K562 (cell line): ENCODE measurements around the gene ACTR5. TPM values are rescaled to one million over a fixed set of nuclear protein-coding genes. Genes with fewer than 3 reads are reported as not detected.

Experiments used
- ATAC-seq: fragments of 200-7000 bp; cut with Tn5 transposase; 3 replicates; pipeline ENCODE4 v1.9.1; 2020; ENCODE audit warnings: moderate library complexity
- BruUV-seq: library from RNA; stranded (reverse); fragments of 400-500 nt; replicated peaks from 2 replicates; lab custom pipeline; 2021; lab: Mats Ljungman, UMichigan
- CTCF ChIA-PET: fragments of 300-600 bp; formaldehyde crosslinking; extraction: SDS; loops from one replicate; lab custom pipeline; 2021; ENCODE audit warnings: low intra/inter-chr PET ratio; lab: Yijun Ruan, JAX
- POLR2A ChIA-PET: fragments of 300-600, 350-650 bp; sonication (Branson Sonifier 250); formaldehyde crosslinking; extraction: SDS; loops from one replicate; lab custom pipeline; 2021; ENCODE audit warnings: antibody characterized with exemption, inconsistent platforms; lab: Yijun Ruan, JAX
- DNase-seq, 4 experiments: peaks; one replicate each; pipeline versions ENCODE4 v3.0.0 to v3.0.0-alpha.2; 2011 to 2018; ENCODE audit warnings: low spot score in 3 of 4, mixed read lengths in 3 of 4; ENCODE audit errors: extremely low read depth in 1 of 4
- FAIRE-seq: peaks from 2 replicates; lab custom pipeline; 2011; peaks lifted over from hg19 to GRCh38; lab: Jason Lieb, UNC
- H2AFZ ChIP-seq: 2 replicates; pipeline ENCODE4 v1.6.0; 2011; ENCODE audit warnings: low read depth, low read length, control low read depth, inconsistent platforms
- H3K27ac ChIP-seq: fragments of 200-600 bp; 3 replicates; pipeline ENCODE4 v1.8.0; 2011; ENCODE audit warnings: low read depth, mild to moderate bottlenecking, control low read depth, inconsistent platforms, low read length, moderate library complexity, mixed read lengths; ENCODE audit errors: extremely low read depth
- H3K27me3 ChIP-seq, 2 experiments: fragments of 300-600 bp in 1 of 2; 2 replicates in 1 of 2; 3 replicates in 1 of 2; pipeline versions ENCODE4 v1.6.0 to v1.8.0; 2011; ENCODE audit warnings: inconsistent platforms in 2 of 2, low read length in 2 of 2, mild to moderate bottlenecking in 1 of 2, mixed read lengths in 1 of 2, moderate library complexity in 1 of 2; ENCODE audit not compliant: control insufficient read depth in 2 of 2, insufficient read depth in 2 of 2
- H3K36me3 ChIP-seq: fragments of 300-600 bp; 3 replicates; pipeline ENCODE4 v1.8.0; 2011; ENCODE audit warnings: mild to moderate bottlenecking, low read length, inconsistent platforms; ENCODE audit not compliant: control insufficient read depth, insufficient read depth
- H3K4me1 ChIP-seq, 2 experiments: fragments of 200-600 bp in 1 of 2; replicated peaks in 1 of 2; 2 replicates in 1 of 2; 3 replicates in 1 of 2; pipeline versions ENCODE4 v1.5.1 to v1.8.0; 2011; ENCODE audit warnings: inconsistent platforms in 2 of 2, low read length in 2 of 2, mild to moderate bottlenecking in 1 of 2, mixed read lengths in 1 of 2, moderate library complexity in 1 of 2; ENCODE audit not compliant: control insufficient read depth in 2 of 2, insufficient read depth in 2 of 2
- H3K4me2 ChIP-seq: 2 replicates; pipeline ENCODE4 v1.6.1; 2011; ENCODE audit warnings: low read length, control low read depth, inconsistent platforms, mixed read lengths; ENCODE audit not compliant: insufficient read depth
- H3K4me3 ChIP-seq: fragments of 200-600 bp; sonication (generic), shearing (Covaris generic); 2 replicates; pipeline ENCODE4 v1.5.1; 2016; ENCODE audit warnings: control low read depth, inconsistent platforms
- H3K79me2 ChIP-seq: fragments of 200-600 bp; 3 replicates; pipeline ENCODE4 v1.8.0; 2011; ENCODE audit warnings: low read length, inconsistent platforms; ENCODE audit not compliant: control insufficient read depth, insufficient read depth
- H3K9ac ChIP-seq, 2 experiments: 2 replicates each; pipeline versions ENCODE4 v1.6.0 to v1.6.1; 2011; ENCODE audit warnings: low read depth in 2 of 2, low read length in 2 of 2, control low read depth in 1 of 2, inconsistent platforms in 1 of 2, mild to moderate bottlenecking in 1 of 2, mixed read lengths in 1 of 2; ENCODE audit not compliant: insufficient read depth in 1 of 2
- H3K9me1 ChIP-seq: one replicate; pipeline ENCODE4 v1.6.0; 2011; ENCODE audit warnings: inconsistent platforms, mild to moderate bottlenecking, low read length, moderate library complexity; ENCODE audit not compliant: control insufficient read depth, insufficient read depth
- H3K9me3 ChIP-seq: replicated peaks from 2 replicates; pipeline ENCODE4 v1.5.1; 2011; ENCODE audit warnings: low read depth, low read length, inconsistent platforms; ENCODE audit not compliant: control insufficient read depth, insufficient read depth
- H4K20me1 ChIP-seq: replicated peaks from 2 replicates; pipeline ENCODE4 v1.6.1; 2011; ENCODE audit warnings: low read length, inconsistent platforms, mixed read lengths; ENCODE audit not compliant: control insufficient read depth, insufficient read depth
- EZH2 ChIP-seq: IDR thresholded peaks from 2 replicates; pipeline ENCODE4 v1.6.1; 2012; ENCODE audit warnings: low read depth, mild to moderate bottlenecking, inconsistent platforms, low read length, borderline replicate concordance
- ILK ChIP-seq: fragments of 450-650 bp; IDR thresholded peaks from 2 replicates; pipeline ENCODE4 v1.6.1; 2016; ENCODE audit warnings: missing genetic modification characterization, low read depth, mild to moderate bottlenecking, missing compliant biosample characterization, moderate library complexity, borderline replicate concordance
- KDM4B ChIP-seq, 2 experiments: fragments of 450-650 bp in 1 of 2; sonication (generic) in 1 of 2; IDR thresholded peaks; 2 replicates each; pipeline ENCODE4 v1.6.1; 2016 to 2017; ENCODE audit warnings: borderline replicate concordance in 2 of 2, antibody characterized with exemption in 1 of 2, low read depth in 1 of 2, mild to moderate bottlenecking in 1 of 2
- MEF2A ChIP-seq: IDR thresholded peaks from 2 replicates; pipeline ENCODE4 v1.6.1; 2011; ENCODE audit warnings: low read depth, mild to moderate bottlenecking, low read length, moderate library complexity; ENCODE audit not compliant: control insufficient read depth
- MLLT1 ChIP-seq, 2 experiments: fragments of 450-650 bp; IDR thresholded peaks; 2 replicates each; pipeline ENCODE4 v1.6.1; 2016
- RERE ChIP-seq: sonication (generic); formaldehyde crosslinking; IDR thresholded peaks from 2 replicates; pipeline ENCODE4 v1.8.0; 2023; ENCODE audit warnings: missing genetic modification reagents, mild to moderate bottlenecking, borderline replicate concordance
- SNAPC5 ChIP-seq: fragments of 250-450 bp; sonication (Bioruptor Pico); IDR thresholded peaks from 2 replicates; pipeline ENCODE4 v1.8.0; 2021; ENCODE audit warnings: moderate library complexity, mild to moderate bottlenecking, inconsistent platforms
- TRIM24 ChIP-seq, 2 experiments: fragments of 450-650 bp; IDR thresholded peaks; 2 replicates each; pipeline ENCODE4 v1.6.1; 2016
- WHSC1 ChIP-seq: IDR thresholded peaks from one replicate; pipeline ENCODE4 v1.6.1; 2012; ENCODE audit warnings: low read length, control low read depth, inconsistent platforms
- ZBTB17 ChIP-seq: fragments of 450-650 bp; formaldehyde crosslinking; IDR thresholded peaks from 2 replicates; pipeline ENCODE4 v1.4.0; 2020; ENCODE audit warnings: mild to moderate bottlenecking
- ZFP36 ChIP-seq: fragments of 150-350 bp; IDR thresholded peaks from 2 replicates; pipeline ENCODE4 v1.6.1; 2018; ENCODE audit warnings: low read length, low read depth; ENCODE audit not compliant: partially characterized antibody
- ZNF274 ChIP-seq: IDR thresholded peaks from 2 replicates; pipeline ENCODE4 v1.6.1; 2011; ENCODE audit warnings: low read depth, mild to moderate bottlenecking, low read length, moderate library complexity, borderline replicate concordance
- WGBS: fragments of 100-300 bp; shearing (Covaris generic); methylation state at CpG from one replicate; pipeline ENCODE4 v1.1.6; 2016; ENCODE audit warnings: low coverage, mixed read lengths; ENCODE audit not compliant: insufficient coverage; ENCODE audit errors: missing lambda C conversion rate; 5-methylcytosine and 5-hydroxymethylcytosine counted together
- in situ Hi-C: fragments of 300-500 bp; cut with MboI; formaldehyde crosslinking; loops from 4 replicates; pipeline ENCODE4 v1.15.0; 2018; ENCODE audit warnings: inconsistent platforms, mixed read lengths
- intact Hi-C: fragments of 100-400 bp; cut with micrococcal nuclease; formaldehyde crosslinking; loops from 2 replicates; pipeline ENCODE4 v1.14.2; 2022
- polyA plus RNA-seq, 8 experiments: library from polyadenylated mRNA; depleted of rRNA in 4 of 8; stranded (reverse) in 5 of 8; unstranded in 3 of 8; fragments of >200 nt; fragmentation: Nextera tagmentation in 2 of 8; fragmentation: Illumina TruSeq in 1 of 8; extraction: Ambion mirVana in 2 of 8; extraction: Trizol in 1 of 8; gene quantifications; 2 replicates each; pipeline versions ENCODE4 v1.2.1 to v1.2.3, GENCODE V29; 2011 to 2014; ENCODE audit warnings: inconsistent platforms in 1 of 8, missing spikeins in 1 of 8
- total RNA-seq, 7 experiments: library from RNA; depleted of rRNA in 6 of 7; stranded (reverse); fragments of >200 nt in 6 of 7; fragmentation: Illumina TruSeq in 2 of 7; extraction: Trizol in 2 of 7; gene quantifications; 2 replicates each; pipeline versions ENCODE4 v1.2.1 to v1.2.3, GENCODE V29; 2011 to 2021; ENCODE audit warnings: low replicate concordance in 1 of 7

The ACTR5 gene
- total and polyA plus RNA-seq, 9 of the 15 experiments (the other 6 are each of a cell fraction or from before 2014, with no cell fraction given): 0.93 to 18.8 (median 12.9) TPM

- CTCF ChIA-PET: no interaction called here
- no peak overlapping the region for H3K9ac ChIP-seq
- no peak overlapping the region for H3K27ac ChIP-seq
- FAIRE-seq (no peak), ATAC-seq (no peak), DNase-seq (no peak)
- H2AFZ ChIP-seq: no peak overlapping the region
- H3K36me3 ChIP-seq: no peaks in the 10 kb centered on the region
- in situ Hi-C loops (no loop called here), intact Hi-C loops (no loop called here)
- TF ChIP-seq ZBTB17: no peak
- TF ChIP-seq MEF2A: no peak
- TF ChIP-seq KDM4B (IDR thresholded peaks at IDR 0.05; ENCODE audit: borderline replicate concordance in 2 of 2, low read depth in 1 of 2): no peak
- TF ChIP-seq RERE (CRISPR knock-in tag): no peak
- TF ChIP-seq ILK (tag): no peak
- TF ChIP-seq TRIM24 (IDR thresholded peaks at IDR 0.05): no peak
- no peak for TF ChIP-seq ZFP36
- no peak for TF ChIP-seq WHSC1
- no peak for TF ChIP-seq ZNF274
- no peak for TF ChIP-seq SNAPC5 (CRISPR knock-in tag)
- TF ChIP-seq EZH2: no peak
- no peak for TF ChIP-seq MLLT1 (IDR thresholded peaks at IDR 0.05)
- no peaks in the 10 kb centered on the region for H3K9me1 ChIP-seq
- H3K4me3 ChIP-seq: no peak overlapping the region
- peaks cover 0 to 2% of the 10 kb centered on the region in 2 experiments; a peak in 2 of 5 replicates for H3K4me1 ChIP-seq
- H3K4me2 ChIP-seq: no peak overlapping the region
- no peaks in the 10 kb centered on the region for H3K9me3 ChIP-seq
- POLR2A ChIA-PET: interaction anchor here (1.3 kb wide), 2 partner anchors 9 to 14 kb away, joined by 3 to 5 read pairs; no protein-coding TSS in a partner anchor
- no TSS peak for BruUV-seq
- no peaks in the 10 kb centered on the region for H3K79me2 ChIP-seq
- H3K27me3 ChIP-seq: peaks cover 0 to 4% of the 10 kb centered on the region in 2 experiments; a peak in 2 of 5 replicates
- H4K20me1 ChIP-seq: no peaks in the 10 kb centered on the region; the same call in 1 of the 2 replicates
- WGBS: 26% methylated on average over 5 of the region's 5 CpGs
Observed at GRCh38 chr20:38812182-38812581, 63.9 kb downstream of the ACTR5 start.
